SHP77 (cell line): ENCODE measurements around the gene LEFTY1.
"Not testable (repeated sequence)": the region's sequence is repeated elsewhere in the genome, so short reads cannot be mapped to it uniquely, and the experiment has no call there.

ENCODE experiments used
- DNase-seq, 2 experiments: peaks; one replicate each; lab custom pipeline; 2025; lab: John Stamatoyannopoulos, UW

LEFTY1 gene

GRCh38 chr1:225849925-225850324 is 39.0 kb downstream of the LEFTY1 start:
- peak in 1 of 2 experiments; percentile 27 for DNase-seq

GRCh38 chr1:225848030-225848955 is 40.7 kb downstream of the LEFTY1 start:
- no peak for DNase-seq

DNA sequence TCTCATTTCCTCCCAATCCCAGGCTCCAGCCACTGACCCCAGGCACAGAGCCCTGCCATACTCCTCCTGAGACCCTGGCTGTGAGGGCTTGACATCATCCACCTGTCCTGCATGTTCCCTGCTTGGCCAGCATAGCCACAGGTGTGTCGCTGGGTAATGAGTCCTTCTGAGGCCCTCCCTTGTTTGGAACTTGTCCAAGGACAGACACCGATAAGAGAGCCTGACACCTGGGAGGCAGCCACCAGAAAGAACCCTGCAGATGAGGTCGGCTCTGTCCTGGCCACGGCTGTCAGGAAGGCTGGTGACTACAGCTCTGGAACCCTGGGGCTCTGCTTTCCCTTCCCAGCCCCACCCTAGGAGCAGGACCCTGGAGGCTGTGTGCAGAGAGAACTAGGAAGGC is 41.3 kb downstream of the LEFTY1 start:
- no peak for DNase-seq

DNA sequence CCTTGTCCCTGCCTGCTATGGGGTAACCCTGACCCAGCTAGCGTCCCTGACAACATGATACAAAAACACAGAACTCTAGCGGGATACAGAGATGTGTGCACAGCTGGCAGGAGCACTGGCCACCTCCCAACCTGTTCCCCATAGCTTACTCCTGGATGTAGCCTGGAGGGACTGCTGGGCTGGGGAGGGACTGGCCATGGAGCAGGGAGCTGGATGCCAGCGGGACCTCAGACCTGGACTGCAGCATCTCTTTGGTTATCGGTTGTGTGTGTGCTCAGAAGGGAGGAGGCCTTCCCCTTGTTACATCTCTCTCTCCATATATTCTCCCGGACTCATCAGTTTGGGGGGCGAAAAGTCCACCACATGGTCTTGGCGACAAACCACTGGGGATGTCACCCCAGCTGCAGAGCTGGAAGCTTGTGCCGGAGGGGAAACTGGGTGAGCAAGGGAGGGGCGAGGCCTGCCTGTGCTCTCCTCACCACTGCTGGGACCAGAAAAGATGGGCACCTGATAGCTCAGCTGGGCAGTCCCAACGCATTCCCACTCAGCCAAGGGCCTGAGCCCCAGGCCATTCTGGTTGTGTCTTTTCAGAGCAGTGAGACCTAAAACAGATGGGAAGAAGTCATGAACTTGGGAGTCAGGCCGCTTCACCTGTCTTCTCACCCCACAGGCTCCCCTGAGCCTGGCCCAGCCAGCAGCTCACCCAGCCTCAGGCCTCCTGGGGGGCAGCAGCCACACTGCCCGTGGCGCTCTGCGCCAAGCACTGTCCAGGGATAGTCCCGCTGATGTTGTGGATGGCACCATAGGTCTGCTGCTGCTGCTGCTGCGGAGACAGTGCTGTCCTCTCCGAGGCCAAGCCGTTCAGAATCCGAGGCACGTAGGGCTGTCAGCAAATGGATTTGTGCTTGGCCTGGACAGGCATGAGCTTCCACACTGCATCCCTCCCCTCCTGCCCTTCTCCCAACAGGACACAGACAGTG is 42.3 kb downstream of the LEFTY1 start:
- no peak for DNase-seq

DNA sequence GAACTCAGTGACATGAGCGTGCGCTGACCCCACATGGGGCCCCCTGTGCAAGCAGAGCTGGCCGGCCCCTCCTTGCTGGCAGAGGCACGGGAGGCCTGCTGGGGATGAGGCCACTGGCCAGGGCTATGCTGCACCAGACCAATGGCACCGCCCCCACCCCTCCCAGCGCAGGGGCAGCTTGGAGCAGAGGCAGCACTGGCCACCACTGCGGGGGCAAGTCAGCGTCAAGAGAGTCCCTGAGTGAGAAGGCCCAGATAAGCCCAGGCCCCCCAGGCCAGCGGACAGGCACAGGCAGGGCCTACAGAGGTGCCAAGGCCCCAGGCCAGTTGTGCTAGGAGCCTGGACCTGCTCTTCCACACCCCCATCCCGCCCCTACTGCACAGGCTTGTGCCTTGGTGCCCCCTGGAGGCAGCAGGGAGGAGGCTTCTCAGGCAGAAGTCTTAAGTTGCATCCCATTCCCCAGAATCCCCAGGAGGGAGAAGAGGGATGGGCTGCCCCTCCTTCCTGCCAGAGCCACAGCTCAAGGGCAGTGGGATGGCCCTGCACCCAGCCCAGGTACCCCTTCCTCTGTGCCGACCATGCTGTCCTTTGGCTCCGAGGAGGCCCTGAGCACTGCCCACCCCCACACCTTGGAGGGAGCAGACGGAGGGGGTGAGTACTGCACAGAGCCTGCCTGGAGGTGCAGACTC is 43.2 kb downstream of the LEFTY1 start:
- DNase-seq = peak; percentile 66 to 78

- DNase-seq = no peak
Measured at GRCh38 chr1:225845097-225845496, 43.8 kb downstream of the LEFTY1 start.

GRCh38 chr1:225844236-225845061 is 44.5 kb downstream of the LEFTY1 start:
- no peak for DNase-seq

- DNase-seq = no peak
Measured at GRCh38 chr1:225843426-225843795, 45.5 kb downstream of the LEFTY1 start.

DNA sequence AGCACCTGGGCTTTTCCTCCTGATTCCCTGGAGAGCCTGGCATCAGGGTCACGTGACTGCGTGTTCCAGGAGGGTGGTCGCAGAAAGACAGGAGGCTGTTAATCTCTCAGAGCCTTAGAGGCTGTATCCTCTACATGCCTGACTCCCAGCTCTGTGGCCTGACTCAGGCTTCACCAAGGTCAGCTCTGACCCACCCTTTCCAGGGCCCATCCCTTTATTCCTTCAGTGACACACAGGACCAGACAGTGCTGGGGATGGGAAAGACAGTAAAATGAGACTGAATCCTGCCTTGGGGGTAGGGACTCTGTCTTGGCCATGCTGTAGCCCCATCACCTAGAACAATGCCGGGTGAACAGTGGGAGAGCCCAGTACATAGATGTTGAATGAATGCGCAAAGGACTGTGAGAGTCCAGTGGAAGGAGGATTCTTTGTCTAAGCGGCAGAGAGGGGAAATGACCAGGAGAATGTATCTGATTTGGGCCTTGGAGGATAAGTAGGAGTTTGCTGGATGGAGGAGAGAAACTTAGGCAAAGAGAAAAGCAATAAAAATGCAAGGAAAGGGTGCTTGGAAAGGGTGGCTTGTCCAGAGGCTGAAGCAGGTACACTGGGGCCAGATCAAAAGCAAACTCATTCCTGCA is 46.0 kb downstream of the LEFTY1 start:
- no peak for DNase-seq

GRCh38 chr1:225842074-225842473 is 46.9 kb downstream of the LEFTY1 start:
- DNase-seq = no peak

- no peak for DNase-seq
Measured at GRCh38 chr1:225840713-225841112, 48.2 kb downstream of the LEFTY1 start.

DNA sequence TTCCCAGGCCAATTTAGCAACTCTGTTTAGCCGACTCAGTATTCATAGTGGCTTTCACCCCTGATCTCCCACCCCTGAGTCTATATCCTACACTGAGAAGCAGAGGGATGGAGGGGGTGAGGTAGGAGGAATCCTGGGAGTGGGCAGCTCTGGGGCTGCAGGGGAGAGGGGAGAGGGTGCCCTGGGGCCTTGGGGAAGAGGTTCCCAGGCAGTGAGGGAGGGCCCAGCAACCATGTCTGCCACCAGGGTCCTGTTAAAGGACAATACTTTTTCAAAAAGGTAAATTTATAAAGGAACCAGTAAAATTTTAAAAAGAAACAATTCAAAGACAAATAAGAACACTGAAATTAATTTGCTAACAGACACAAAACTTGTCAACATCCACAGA is 48.7 kb downstream of the LEFTY1 start:
- no peak for DNase-seq

DNA sequence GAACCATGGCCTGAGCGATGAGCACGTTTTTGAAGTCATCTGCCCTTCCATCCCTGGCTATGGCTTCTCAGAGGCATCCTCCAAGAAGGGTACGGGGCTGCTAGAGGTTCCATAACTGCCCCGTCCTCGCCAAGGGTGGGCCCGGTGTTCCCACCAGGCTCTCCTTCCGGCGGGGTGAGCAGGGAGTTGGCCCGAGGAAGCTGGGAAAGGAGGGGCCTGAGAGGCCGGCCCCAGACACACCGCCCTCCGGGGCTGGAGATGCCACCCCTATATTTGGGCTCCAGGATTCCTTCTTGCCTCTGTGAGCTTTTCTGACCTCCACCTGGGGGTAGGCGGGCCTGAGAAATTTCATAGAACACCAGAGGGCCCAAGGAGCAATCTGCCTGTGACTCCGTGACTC is 50.2 kb downstream of the LEFTY1 start:
- DNase-seq = no peak

GRCh38 chr1:225836296-225836695 is 52.6 kb downstream of the LEFTY1 start:
- DNase-seq = not testable (repeated sequence)
